H1 (cell line): ENCODE measurements around the gene SPN. TPM values are rescaled to one million over a fixed set of nuclear protein-coding genes. Genes with fewer than 3 reads are reported as not detected.

Experiments used
- CTCF ChIA-PET: fragments of 300-600 bp; sonication (Branson Sonifier 250); formaldehyde crosslinking; loops from one replicate; lab custom pipeline; 2021; ENCODE audit not compliant: partially characterized antibody; lab: Charles Lee
- POLR2A ChIA-PET: fragments of 300-600 bp; sonication (Branson Sonifier 250); formaldehyde crosslinking; loops from one replicate; lab custom pipeline; 2021; ENCODE audit warnings: inconsistent platforms; ENCODE audit not compliant: partially characterized antibody; lab: Charles Lee
- DNase-seq, 2 experiments: peaks; one replicate each; pipeline versions ENCODE4 v3.0.0 to v3.0.0-alpha.2; 2010 to 2022; ENCODE audit warnings: low spot score in 2 of 2, low read depth in 1 of 2, mixed read lengths in 1 of 2
- FAIRE-seq: peaks from 2 replicates; lab custom pipeline; 2011; peaks lifted over from hg19 to GRCh38; lab: Jason Lieb, UNC
- H2AFZ ChIP-seq: 2 replicates; pipeline ENCODE4 v1.8.1; 2012; ENCODE audit warnings: low read length, inconsistent platforms
- H2AK5ac ChIP-seq: 2 replicates; pipeline ENCODE4 v1.6.1; 2013; ENCODE audit warnings: low read depth, low read length
- H2BK120ac ChIP-seq: replicated peaks from 2 replicates; pipeline ENCODE3; 2013; ENCODE audit warnings: low read depth, low read length, inconsistent platforms
- H2BK12ac ChIP-seq: 2 replicates; pipeline ENCODE4 v1.6.1; 2013; ENCODE audit warnings: low read depth, low read length
- H2BK15ac ChIP-seq: 2 replicates; pipeline ENCODE4 v1.6.1; 2013; ENCODE audit warnings: low read length
- H2BK20ac ChIP-seq: 2 replicates; pipeline ENCODE4 v1.6.1; 2013; ENCODE audit warnings: low read length
- H2BK5ac ChIP-seq: 2 replicates; pipeline ENCODE4 v1.6.1; 2013; ENCODE audit warnings: low read depth, low read length
- H3K14ac ChIP-seq: 2 replicates; pipeline ENCODE4 v1.6.1; 2013; ENCODE audit warnings: inconsistent platforms; ENCODE audit not compliant: insufficient read length
- H3K18ac ChIP-seq: 2 replicates; pipeline ENCODE4 v1.6.1; 2013; ENCODE audit warnings: low read length; ENCODE audit errors: extremely low read depth
- H3K23ac ChIP-seq: 2 replicates; pipeline ENCODE4 v1.6.1; 2013; ENCODE audit warnings: inconsistent platforms; ENCODE audit not compliant: insufficient read length
- H3K23me2 ChIP-seq: 2 replicates; pipeline ENCODE4 v1.6.1; 2013; ENCODE audit warnings: low read depth, low read length
- H3K27ac ChIP-seq: 2 replicates; pipeline ENCODE4 v1.6.1; 2011; ENCODE audit warnings: low read depth, low read length, inconsistent platforms
- H3K27me3 ChIP-seq, 4 experiments: replicated peaks in 1 of 4; 1 replicate in 1 of 4; 2 replicates in 3 of 4; pipeline versions ENCODE4 v1.6.1 to v1.8.1; 2011 to 2013; ENCODE audit warnings: low read length in 3 of 4, mild to moderate bottlenecking in 3 of 4, inconsistent platforms in 2 of 4, mixed read lengths in 2 of 4, moderate library complexity in 1 of 4; ENCODE audit not compliant: control insufficient read depth in 3 of 4, insufficient read depth in 3 of 4; ENCODE audit errors: extremely low read depth in 1 of 4
- H3K36me3 ChIP-seq, 4 experiments: 2 replicates each; pipeline versions ENCODE4 v1.6.1 to v1.8.1; 2011 to 2013; ENCODE audit warnings: mild to moderate bottlenecking in 4 of 4, low read length in 3 of 4, moderate library complexity in 2 of 4, control low read depth in 1 of 4, inconsistent platforms in 1 of 4; ENCODE audit not compliant: insufficient read depth in 4 of 4, control insufficient read depth in 2 of 4
- H3K4ac ChIP-seq: replicated peaks from 2 replicates; pipeline ENCODE3; 2013; ENCODE audit warnings: low read length, low read depth, mixed read lengths, inconsistent platforms; ENCODE audit not compliant: insufficient read length
- H3K4me1 ChIP-seq, 4 experiments: replicated peaks in 1 of 4; 1 replicate in 1 of 4; 2 replicates in 3 of 4; pipeline versions ENCODE4 v1.6.1 to v1.8.1; 2011 to 2013; ENCODE audit warnings: low read length in 3 of 4, inconsistent platforms in 2 of 4, mixed read lengths in 1 of 4; ENCODE audit not compliant: insufficient read depth in 4 of 4, control insufficient read depth in 3 of 4
- H3K4me2 ChIP-seq, 2 experiments: 2 replicates each; pipeline versions ENCODE4 v1.6.1 to v1.8.1; 2011 to 2013; ENCODE audit warnings: low read depth in 2 of 2, low read length in 2 of 2, control low read depth in 1 of 2, inconsistent platforms in 1 of 2, mild to moderate bottlenecking in 1 of 2; ENCODE audit not compliant: insufficient read depth in 1 of 2
- H3K4me3 ChIP-seq, 4 experiments: fragments of 200-600, 300-600 bp in 1 of 4; sonication (generic), shearing (Covaris generic), sonication (Bioruptor Twin) in 1 of 4; 2 replicates each; pipeline versions ENCODE4 v1.5.1 to v1.8.1; 2011 to 2016; ENCODE audit warnings: low read length in 4 of 4, low read depth in 3 of 4, control low read depth in 2 of 4, inconsistent platforms in 2 of 4, mild to moderate bottlenecking in 2 of 4, mixed read lengths in 1 of 4, moderate library complexity in 1 of 4; ENCODE audit not compliant: insufficient read depth in 2 of 4; ENCODE audit errors: extremely low read depth in 1 of 4
- H3K56ac ChIP-seq: replicated peaks from 2 replicates; pipeline ENCODE3; 2013; ENCODE audit warnings: low read depth, mild to moderate bottlenecking, mixed read lengths, low read length, inconsistent platforms; ENCODE audit not compliant: insufficient read length
- H3K79me1 ChIP-seq: 2 replicates; pipeline ENCODE4 v1.6.1; 2013; ENCODE audit warnings: low read depth, low read length, control low read depth
- H3K79me2 ChIP-seq, 2 experiments: 2 replicates each; pipeline versions ENCODE4 v1.6.1 to v1.8.1; 2012 to 2013; ENCODE audit warnings: low read length in 2 of 2, mild to moderate bottlenecking in 2 of 2, inconsistent platforms in 1 of 2; ENCODE audit not compliant: insufficient read depth in 2 of 2, control insufficient read depth in 1 of 2
- H3K9ac ChIP-seq, 4 experiments: replicated peaks in 1 of 4; 1 replicate in 1 of 4; 2 replicates in 3 of 4; pipeline versions ENCODE4 v1.6.1 to v1.8.1; 2011 to 2013; ENCODE audit warnings: low read depth in 3 of 4, low read length in 3 of 4, control low read depth in 2 of 4, mild to moderate bottlenecking in 2 of 4, moderate library complexity in 2 of 4, inconsistent platforms in 1 of 4; ENCODE audit errors: extremely low read depth in 1 of 4
- H3K9me3 ChIP-seq, 2 experiments: 2 replicates each; pipeline versions ENCODE4 v1.6.1 to v1.8.1; 2012 to 2013; ENCODE audit warnings: mild to moderate bottlenecking in 2 of 2, moderate library complexity in 2 of 2, control low read depth in 1 of 2, inconsistent platforms in 1 of 2, low read depth in 1 of 2, low read length in 1 of 2, mixed read lengths in 1 of 2; ENCODE audit not compliant: insufficient read depth in 2 of 2
- H4K20me1 ChIP-seq, 2 experiments: replicated peaks in 1 of 2; 2 replicates each; pipeline versions ENCODE3 to v1.8.1; 2011 to 2013; ENCODE audit warnings: inconsistent platforms in 2 of 2, low read length in 2 of 2, mild to moderate bottlenecking in 1 of 2; ENCODE audit not compliant: insufficient read depth in 2 of 2, control insufficient read depth in 1 of 2
- H4K5ac ChIP-seq: 2 replicates; pipeline ENCODE4 v1.6.1; 2013; ENCODE audit warnings: low read length, low read depth, mixed read lengths, inconsistent platforms; ENCODE audit not compliant: insufficient read length
- H4K8ac ChIP-seq: 2 replicates; pipeline ENCODE4 v1.8.0; 2013; ENCODE audit warnings: mild to moderate bottlenecking, moderate library complexity, low read length, inconsistent platforms; ENCODE audit not compliant: insufficient read depth; ENCODE audit errors: extremely low read depth
- H4K91ac ChIP-seq: replicated peaks from 2 replicates; pipeline ENCODE3; 2013; ENCODE audit warnings: low read length, mixed read lengths, inconsistent platforms; ENCODE audit not compliant: insufficient read length
- CBX8 ChIP-seq: fragments of 300-800, 300-1000 bp; sonication (generic); IDR thresholded peaks from 2 replicates; pipeline ENCODE4 v1.7.1; 2016; ENCODE audit warnings: low read depth, low read length, borderline replicate concordance
- CHD2 ChIP-seq: IDR thresholded peaks from 2 replicates; pipeline ENCODE4 v1.6.1; 2012; ENCODE audit warnings: low read length, improper control_type of control experiment
- EGR1 ChIP-seq: IDR thresholded peaks from 2 replicates; pipeline ENCODE4 v1.6.1; 2011; ENCODE audit warnings: low read depth, low read length, borderline replicate concordance
- FOSL1 ChIP-seq: IDR thresholded peaks from 2 replicates; pipeline ENCODE4 v1.6.1; 2011; ENCODE audit warnings: mild to moderate bottlenecking, low read depth, low read length, moderate library complexity; ENCODE audit not compliant: insufficient read depth
- HDAC6 ChIP-seq: IDR thresholded peaks from one replicate; pipeline ENCODE4 v1.7.1; 2012; ENCODE audit warnings: low read depth, mild to moderate bottlenecking, inconsistent platforms, low read length, moderate library complexity
- JUND ChIP-seq: IDR thresholded peaks from 2 replicates; pipeline ENCODE4 v1.6.1; 2011; ENCODE audit warnings: mild to moderate bottlenecking, improper control_type of control experiment, low read length
- NRF1 ChIP-seq: IDR thresholded peaks from 2 replicates; pipeline ENCODE4 v1.6.1; 2011; ENCODE audit warnings: mild to moderate bottlenecking, low read depth, low read length, improper control_type of control experiment
- POU5F1 ChIP-seq: IDR thresholded peaks from 2 replicates; pipeline ENCODE4 v1.6.1; 2011; ENCODE audit warnings: low read depth, mild to moderate bottlenecking, low read length, moderate library complexity
- RBBP5 ChIP-seq: IDR thresholded peaks from 2 replicates; pipeline ENCODE4 v1.7.1; 2012; ENCODE audit warnings: low read depth, mild to moderate bottlenecking, inconsistent platforms, low read length, moderate library complexity, borderline replicate concordance
- SP2 ChIP-seq: IDR thresholded peaks from 2 replicates; pipeline ENCODE4 v1.6.1; 2012; ENCODE audit warnings: mild to moderate bottlenecking, low read length, inconsistent platforms
- SP4 ChIP-seq: IDR thresholded peaks from 2 replicates; pipeline ENCODE4 v1.6.1; 2012; ENCODE audit warnings: low read length, inconsistent platforms
- TBP ChIP-seq: IDR thresholded peaks from 2 replicates; pipeline ENCODE4 v1.6.1; 2011; ENCODE audit warnings: low read depth, low read length, improper control_type of control experiment
- WGBS, 2 experiments: shearing (Covaris generic) in 1 of 2; methylation state at CpG; one replicate each; pipeline versions ENCODE4 v1.1.6 to v1.1.7; 2013 to 2015; ENCODE audit warnings: low lambda C conversion rate in 2 of 2, mixed read lengths in 2 of 2, inconsistent platforms in 1 of 2, low coverage in 1 of 2, missing lambda C conversion rate in 1 of 2; ENCODE audit not compliant: insufficient replicate concordance in 2 of 2, insufficient coverage in 1 of 2, insufficient read length in 1 of 2; ENCODE audit errors: extremely low coverage in 1 of 2, missing lambda C conversion rate in 1 of 2; 5-methylcytosine and 5-hydroxymethylcytosine counted together
- polyA plus RNA-seq, 7 experiments: library from polyadenylated mRNA; depleted of rRNA in 3 of 7; stranded (reverse) in 5 of 7; unstranded in 2 of 7; fragments of >200 nt in 5 of 7; fragments of 200-250 nt in 2 of 7; gene quantifications; 1 replicate in 5 of 7; 2 replicates in 1 of 7; 4 replicates in 1 of 7; pipeline versions ENCODE4 v1.2.1 to v1.2.3, GENCODE V29; 2011 to 2013; ENCODE audit warnings: missing spikeins in 2 of 7, mixed read lengths in 2 of 7
- total RNA-seq: library from RNA; stranded (reverse); fragmentation: NEBNext Ultra II Directional; extraction: Animal tissue kit (Norgen Biotek cat#: 25700); gene quantifications from 2 replicates; pipeline ENCODE4 v1.2.1, GENCODE V29; 2021

The SPN gene
- total and polyA plus RNA-seq, 2 of the 8 experiments (the other 6 are each of a cell fraction or from before 2014, with no cell fraction given), result 1.5 to 1.8 TPM

GRCh38 chr16:29702269-29702668 is 39.2 kb downstream of the SPN start:
- H4K91ac ChIP-seq, result no peak overlapping the region
- H3K23me2 ChIP-seq, result no peaks in the 10 kb centered on the region
- no peaks in the 10 kb centered on the region for H3K79me1 ChIP-seq
- no peak overlapping the region for H3K4me2 ChIP-seq
- WGBS, 2 experiments, result 87% methylated on average over 13 of the region's 13 CpGs; no CpG with 5 or more reads in 1 of the 2 experiments
- H2BK20ac ChIP-seq, result no peak overlapping the region
- 0 out of 4 replicates have a peak, but pooled peaks cover 0 to 6% of the 10 kb centered on the region in 2 experiments for H3K9me3 ChIP-seq
- H2AFZ ChIP-seq, result no peak overlapping the region
- H2BK120ac ChIP-seq, result no peak overlapping the region
- H3K4ac ChIP-seq, result no peak overlapping the region
- H3K56ac ChIP-seq, result no peak overlapping the region
- peaks cover 0 to 11% (median 5%) of the 10 kb centered on the region in 4 experiments; a peak in 5 of 7 replicates for H3K4me1 ChIP-seq
- no peak overlapping the region for H2AK5ac ChIP-seq
- no peak overlapping the region for H2BK12ac ChIP-seq
- no peak overlapping the region for H2BK5ac ChIP-seq
- 0 out of 7 replicates have a peak overlapping the region, but pooled peaks of 1 of the 4 experiments have one; percentile 22 for H3K9ac ChIP-seq
- no peak for TF ChIP-seq TBP
- no peak for TF ChIP-seq CBX8
- TF ChIP-seq FOSL1, result no peak
- no peak for TF ChIP-seq CHD2
- TF ChIP-seq RBBP5, result no peak
- no peak for TF ChIP-seq HDAC6
- TF ChIP-seq EGR1, result no peak
- TF ChIP-seq NRF1, result no peak
- no peak for TF ChIP-seq POU5F1
- no peak for TF ChIP-seq JUND
- no peak for TF ChIP-seq SP4
- no peak for TF ChIP-seq SP2
- no peak overlapping the region for H3K4me3 ChIP-seq
- no peak overlapping the region for H4K5ac ChIP-seq
- no peak overlapping the region for H3K18ac ChIP-seq
- no peak for DNase-seq
- ChIA-PET POLR2A (interaction anchor here (0.6 to 20.4 kb wide), 9 partner anchors 8 to 373 kb away, joined by 3 to 490 read pairs (median 4); partner anchors contain the start of genes KIF22 and TMEM219), CTCF (interaction anchor here (0.8 to 11.5 kb wide), 9 partner anchors 11 to 329 kb away, joined by 3 to 138 read pairs (median 4); partner anchors contain the start of genes QPRT and TLCD3B)
- no peak overlapping the region for H4K8ac ChIP-seq
- no peak overlapping the region for H3K27ac ChIP-seq
- H3K23ac ChIP-seq, result no peak overlapping the region
- no peak overlapping the region for H3K14ac ChIP-seq
- no peak for FAIRE-seq
- H4K20me1 ChIP-seq, result no peaks in the 10 kb centered on the region
- H3K79me2 ChIP-seq, result no peaks in the 10 kb centered on the region
- H3K27me3 ChIP-seq, result no peaks in the 10 kb centered on the region
- no peak overlapping the region for H2BK15ac ChIP-seq
- peaks cover under 1 to 9% (median 5%) of the 10 kb centered on the region in 4 experiments; a peak in 7 of 8 replicates for H3K36me3 ChIP-seq
